WTC11 (cell line): ENCODE measurements around the gene SLC9A3. TPM values are rescaled to one million over a fixed set of nuclear protein-coding genes. Genes with fewer than 3 reads are reported as not detected.

ENCODE experiments used
- ATAC-seq: fragments of 200-7000 bp; cut with Tn5 transposase; 2 replicates; pipeline ENCODE4 v1.10.0; 2021; ENCODE audit warnings: mild to moderate bottlenecking, moderate library complexity
- CTCF ChIA-PET: fragments of 300-600 bp; sonication (Branson Sonifier 250); formaldehyde crosslinking; loops from one replicate; lab custom pipeline; 2021; ENCODE audit warnings: antibody characterized with exemption; lab: Charles Lee
- POLR2A ChIA-PET: fragments of 350-600 bp; sonication (Branson Sonifier 250); formaldehyde crosslinking; loops from one replicate; lab custom pipeline; 2021; ENCODE audit warnings: antibody characterized with exemption; lab: Charles Lee
- DNase-seq: peaks from one replicate; pipeline ENCODE4 v3.0.0; 2021; ENCODE audit warnings: low spot score
- H3K27ac Mint-ChIP-seq: 2 replicates; pipeline ENCODE4 v1.8.0; 2021; ENCODE audit warnings: mixed read lengths
- H3K27me3 Mint-ChIP-seq: 2 replicates; pipeline ENCODE4 v1.8.0; 2021; ENCODE audit warnings: low read depth, mild to moderate bottlenecking, moderate library complexity, mixed read lengths
- H3K36me3 Mint-ChIP-seq: 2 replicates; pipeline ENCODE4 v1.8.0; 2021; ENCODE audit warnings: mixed read lengths
- H3K4me1 Mint-ChIP-seq: 2 replicates; pipeline ENCODE4 v1.8.0; 2022; ENCODE audit warnings: mixed read lengths
- H3K4me3 Mint-ChIP-seq: 2 replicates; pipeline ENCODE4 v1.8.0; 2021; ENCODE audit warnings: mild to moderate bottlenecking, moderate library complexity, mixed read lengths
- H3K9me3 Mint-ChIP-seq: 2 replicates; pipeline ENCODE4 v1.8.0; 2021; ENCODE audit warnings: mixed read lengths
- ARID4B ChIP-seq: sonication (generic); formaldehyde crosslinking; IDR thresholded peaks from 2 replicates; pipeline ENCODE4 v1.8.0; 2023; ENCODE audit warnings: missing genetic modification reagents, mild to moderate bottlenecking, borderline replicate concordance
- CDX4 ChIP-seq: fragments of 250-450 bp; sonication (Bioruptor Pico); IDR thresholded peaks from 2 replicates; pipeline ENCODE4 v1.9.0; 2021; ENCODE audit warnings: moderate library complexity, mild to moderate bottlenecking, inconsistent platforms, borderline replicate concordance
- ELF4 ChIP-seq: sonication (generic); formaldehyde crosslinking; IDR thresholded peaks from 2 replicates; pipeline ENCODE4 v1.8.1; 2022; ENCODE audit warnings: low read depth, mild to moderate bottlenecking, moderate library complexity, missing genetic modification reagents
- FOXK1 ChIP-seq: sonication (generic); formaldehyde crosslinking; IDR thresholded peaks from 2 replicates; pipeline ENCODE4 v1.8.0; 2022; ENCODE audit warnings: mild to moderate bottlenecking, moderate library complexity, missing genetic modification reagents
- HMGA2 ChIP-seq: fragments of 250-450 bp; sonication (Bioruptor Pico); IDR thresholded peaks from 2 replicates; pipeline ENCODE4 v1.4.0; 2021; ENCODE audit warnings: mild to moderate bottlenecking, moderate library complexity
- NFYB ChIP-seq: sonication (generic); formaldehyde crosslinking; conservative IDR thresholded peaks from 2 replicates; pipeline ENCODE4 v1.8.0; 2022; ENCODE audit warnings: low read depth, missing genetic modification reagents
- NR1H2 ChIP-seq: sonication (generic); formaldehyde crosslinking; IDR thresholded peaks from 2 replicates; pipeline ENCODE4 v1.9.0; 2021; ENCODE audit warnings: mild to moderate bottlenecking, moderate library complexity, missing genetic modification reagents
- NR2C2 ChIP-seq: sonication (generic); formaldehyde crosslinking; IDR thresholded peaks from 2 replicates; pipeline ENCODE4 v1.8.0; 2022; ENCODE audit warnings: mild to moderate bottlenecking, missing genetic modification reagents
- NR3C1 ChIP-seq: sonication (generic); formaldehyde crosslinking; conservative IDR thresholded peaks from 2 replicates; pipeline ENCODE4 v1.8.1; 2023; ENCODE audit warnings: low read depth, mild to moderate bottlenecking, missing genetic modification reagents
- RORB ChIP-seq: fragments of 250-450 bp; sonication (Bioruptor Pico); IDR thresholded peaks from 2 replicates; pipeline ENCODE4 v1.9.0; 2021; ENCODE audit warnings: mild to moderate bottlenecking
- SOX15 ChIP-seq: fragments of 250-450 bp; sonication (Bioruptor Pico); IDR thresholded peaks from 2 replicates; pipeline ENCODE4 v1.9.0; 2021; ENCODE audit warnings: mild to moderate bottlenecking
- USF1 ChIP-seq: sonication (generic); formaldehyde crosslinking; IDR thresholded peaks from 2 replicates; pipeline ENCODE4 v1.8.0; 2022; ENCODE audit warnings: mild to moderate bottlenecking, missing genetic modification reagents
- USF2 ChIP-seq: sonication (generic); formaldehyde crosslinking; IDR thresholded peaks from 2 replicates; pipeline ENCODE4 v1.8.1; 2023; ENCODE audit warnings: mild to moderate bottlenecking, missing genetic modification reagents, moderate library complexity
- ZNF317 ChIP-seq: sonication (generic); formaldehyde crosslinking; IDR thresholded peaks from 2 replicates; pipeline ENCODE4 v1.8.1; 2023; ENCODE audit warnings: low read depth, mild to moderate bottlenecking, moderate library complexity, missing genetic modification reagents, borderline replicate concordance
- ZNF512 ChIP-seq: sonication (generic); formaldehyde crosslinking; IDR thresholded peaks from 2 replicates; pipeline ENCODE4 v1.8.1; 2022; ENCODE audit warnings: missing genetic modification reagents, borderline replicate concordance
- total RNA-seq: library from RNA; stranded (reverse); gene quantifications from 3 replicates; pipeline ENCODE4 v1.2.3, GENCODE V29; 2021
- TF ChIP-seq, protein P1 (sequence below): sonication (generic); formaldehyde crosslinking; IDR thresholded peaks from 2 replicates; pipeline ENCODE4 v1.8.1; 2023; ENCODE audit warnings: mild to moderate bottlenecking, missing genetic modification reagents, borderline replicate concordance
- TF ChIP-seq, protein P2 (sequence below): sonication (generic); formaldehyde crosslinking; IDR thresholded peaks from 2 replicates; pipeline ENCODE4 v1.8.1; 2023; ENCODE audit warnings: mild to moderate bottlenecking, missing genetic modification reagents, moderate library complexity
- TF ChIP-seq, protein P3 (sequence below): sonication (generic); formaldehyde crosslinking; IDR thresholded peaks from 2 replicates; pipeline ENCODE4 v1.8.1; 2023; ENCODE audit warnings: mild to moderate bottlenecking, moderate library complexity, missing genetic modification reagents

SLC9A3 gene
- total RNA-seq, 1 experiment from 2014 or later, result 1.6 TPM

DNA sequence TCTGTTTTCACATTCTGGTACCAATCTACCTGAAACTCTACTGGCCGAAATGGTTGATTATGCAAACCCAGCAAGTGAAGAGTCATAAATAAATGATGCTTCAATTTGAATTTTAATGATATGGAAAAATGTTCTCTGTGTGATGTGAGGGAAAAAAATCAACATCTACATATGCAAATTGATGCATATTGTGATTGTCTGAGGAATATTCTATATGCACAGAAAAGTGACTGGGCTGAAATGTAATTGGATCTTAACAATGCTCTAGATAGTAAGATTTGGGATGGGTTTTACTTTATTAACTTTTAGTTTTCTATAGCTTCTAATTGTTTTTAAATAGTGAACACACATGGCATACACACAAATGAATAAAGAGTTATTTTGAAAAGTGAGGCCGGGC, 25.0 kb upstream of the SLC9A3 start:
- H3K27me3 Mint-ChIP-seq, result peaks cover 34% of the 10 kb centered on the region
- no peak for TF ChIP-seq NFYB (CRISPR knock-in tag)
- TF ChIP-seq ARID4B, result no peak
- TF ChIP-seq FOXK1, result no peak
- TF ChIP-seq ZNF317 (CRISPR knock-in tag), result no peak
- no peak for TF ChIP-seq NR2C2 (CRISPR knock-in tag)
- no peak for TF ChIP-seq USF1 (CRISPR knock-in tag)
- no peak for TF ChIP-seq USF2 (CRISPR knock-in tag)
- TF ChIP-seq, protein P1, sequence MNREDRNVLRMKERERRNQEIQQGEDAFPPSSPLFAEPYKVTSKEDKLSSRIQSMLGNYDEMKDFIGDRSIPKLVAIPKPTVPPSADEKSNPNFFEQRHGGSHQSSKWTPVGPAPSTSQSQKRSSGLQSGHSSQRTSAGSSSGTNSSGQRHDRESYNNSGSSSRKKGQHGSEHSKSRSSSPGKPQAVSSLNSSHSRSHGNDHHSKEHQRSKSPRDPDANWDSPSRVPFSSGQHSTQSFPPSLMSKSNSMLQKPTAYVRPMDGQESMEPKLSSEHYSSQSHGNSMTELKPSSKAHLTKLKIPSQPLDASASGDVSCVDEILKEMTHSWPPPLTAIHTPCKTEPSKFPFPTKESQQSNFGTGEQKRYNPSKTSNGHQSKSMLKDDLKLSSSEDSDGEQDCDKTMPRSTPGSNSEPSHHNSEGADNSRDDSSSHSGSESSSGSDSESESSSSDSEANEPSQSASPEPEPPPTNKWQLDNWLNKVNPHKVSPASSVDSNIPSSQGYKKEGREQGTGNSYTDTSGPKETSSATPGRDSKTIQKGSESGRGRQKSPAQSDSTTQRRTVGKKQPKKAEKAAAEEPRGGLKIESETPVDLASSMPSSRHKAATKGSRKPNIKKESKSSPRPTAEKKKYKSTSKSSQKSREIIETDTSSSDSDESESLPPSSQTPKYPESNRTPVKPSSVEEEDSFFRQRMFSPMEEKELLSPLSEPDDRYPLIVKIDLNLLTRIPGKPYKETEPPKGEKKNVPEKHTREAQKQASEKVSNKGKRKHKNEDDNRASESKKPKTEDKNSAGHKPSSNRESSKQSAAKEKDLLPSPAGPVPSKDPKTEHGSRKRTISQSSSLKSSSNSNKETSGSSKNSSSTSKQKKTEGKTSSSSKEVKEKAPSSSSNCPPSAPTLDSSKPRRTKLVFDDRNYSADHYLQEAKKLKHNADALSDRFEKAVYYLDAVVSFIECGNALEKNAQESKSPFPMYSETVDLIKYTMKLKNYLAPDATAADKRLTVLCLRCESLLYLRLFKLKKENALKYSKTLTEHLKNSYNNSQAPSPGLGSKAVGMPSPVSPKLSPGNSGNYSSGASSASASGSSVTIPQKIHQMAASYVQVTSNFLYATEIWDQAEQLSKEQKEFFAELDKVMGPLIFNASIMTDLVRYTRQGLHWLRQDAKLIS, result no peak
- no peak for TF ChIP-seq NR1H2
- TF ChIP-seq, protein P2, sequence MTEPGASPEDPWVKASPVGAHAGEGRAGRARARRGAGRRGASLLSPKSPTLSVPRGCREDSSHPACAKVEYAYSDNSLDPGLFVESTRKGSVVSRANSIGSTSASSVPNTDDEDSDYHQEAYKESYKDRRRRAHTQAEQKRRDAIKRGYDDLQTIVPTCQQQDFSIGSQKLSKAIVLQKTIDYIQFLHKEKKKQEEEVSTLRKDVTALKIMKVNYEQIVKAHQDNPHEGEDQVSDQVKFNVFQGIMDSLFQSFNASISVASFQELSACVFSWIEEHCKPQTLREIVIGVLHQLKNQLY, result no peak
- TF ChIP-seq HMGA2, result no peak
- no peak for TF ChIP-seq ELF4 (CRISPR knock-in tag)
- no peak for TF ChIP-seq SOX15 (CRISPR knock-in tag)
- TF ChIP-seq ZNF512 (CRISPR knock-in tag), result no peak
- no peak for TF ChIP-seq NR3C1 (CRISPR knock-in tag)
- TF ChIP-seq, protein P3, sequence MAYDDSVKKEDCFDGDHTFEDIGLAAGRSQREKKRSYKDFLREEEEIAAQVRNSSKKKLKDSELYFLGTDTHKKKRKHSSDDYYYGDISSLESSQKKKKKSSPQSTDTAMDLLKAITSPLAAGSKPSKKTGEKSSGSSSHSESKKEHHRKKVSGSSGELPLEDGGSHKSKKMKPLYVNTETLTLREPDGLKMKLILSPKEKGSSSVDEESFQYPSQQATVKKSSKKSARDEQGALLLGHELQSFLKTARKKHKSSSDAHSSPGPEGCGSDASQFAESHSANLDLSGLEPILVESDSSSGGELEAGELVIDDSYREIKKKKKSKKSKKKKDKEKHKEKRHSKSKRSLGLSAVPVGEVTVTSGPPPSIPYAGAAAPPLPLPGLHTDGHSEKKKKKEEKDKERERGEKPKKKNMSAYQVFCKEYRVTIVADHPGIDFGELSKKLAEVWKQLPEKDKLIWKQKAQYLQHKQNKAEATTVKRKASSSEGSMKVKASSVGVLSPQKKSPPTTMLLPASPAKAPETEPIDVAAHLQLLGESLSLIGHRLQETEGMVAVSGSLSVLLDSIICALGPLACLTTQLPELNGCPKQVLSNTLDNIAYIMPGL (CRISPR knock-in tag), result no peak
- TF ChIP-seq CDX4, result no peak
- no peak for TF ChIP-seq RORB (CRISPR knock-in tag)

More for the DNA sequence above, 25.0 kb upstream of the SLC9A3 start:
- H3K4me1 Mint-ChIP-seq, result peaks cover 5% of the 10 kb centered on the region; the same call in 1 of the 2 replicates
- H3K4me3 Mint-ChIP-seq, result no peak overlapping the region
- DNase-seq (no peak), ATAC-seq (no peak)
- CTCF ChIA-PET, result no interaction called here
- POLR2A ChIA-PET, result no interaction called here
- no peak overlapping the region for H3K27ac Mint-ChIP-seq
- H3K36me3 Mint-ChIP-seq, result no peaks in the 10 kb centered on the region
- H3K9me3 Mint-ChIP-seq, result peaks cover 16% of the 10 kb centered on the region
